ENCODE data around the gene MAPK6.

Gene MAPK6

DNA sequence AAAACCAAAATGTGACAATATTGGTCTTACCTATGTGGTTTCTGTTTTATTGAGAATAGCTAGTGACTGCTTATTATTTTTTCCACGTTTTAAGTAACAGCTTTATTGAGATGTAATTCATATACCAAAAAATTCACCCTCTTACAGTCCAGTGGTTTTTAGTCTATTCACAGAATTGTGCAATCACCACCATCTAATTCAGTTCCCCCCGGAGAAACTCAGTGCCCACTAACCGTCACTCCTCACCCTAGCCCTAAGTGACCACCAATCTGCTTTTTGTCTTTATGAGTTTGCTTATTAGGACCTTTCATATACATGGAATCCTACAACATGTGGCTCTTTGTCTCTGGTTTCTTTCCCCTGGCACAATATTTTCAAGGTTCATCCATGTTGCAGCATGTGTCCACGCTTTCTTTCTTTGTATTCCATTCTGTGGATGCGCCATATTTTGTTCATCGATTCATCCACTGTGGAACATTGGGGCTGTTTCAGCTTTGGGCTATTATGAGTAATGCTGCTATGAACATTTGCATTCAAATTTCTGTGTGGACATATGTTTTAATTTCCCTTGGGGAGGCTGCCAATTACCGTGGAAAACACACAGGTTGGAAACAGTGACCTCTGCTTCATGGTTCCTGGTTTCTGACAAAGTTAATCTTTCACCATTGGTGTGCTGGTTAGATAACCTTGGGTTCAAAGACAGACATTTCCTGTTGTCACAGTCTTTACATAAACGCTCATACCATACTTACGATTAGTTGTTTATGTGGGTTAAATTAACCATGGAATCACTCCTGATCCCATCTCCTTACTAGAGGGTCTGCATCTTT is 96.8 kb downstream of the MAPK6 start:
- TF ChIP-seq REST (IDR thresholded peaks at IDR 0.05; ENCODE audit: insufficient read depth in 1 of 2, low read depth in 2 of 2, low read length in 2 of 2) = no peak
- TF ChIP-seq SIN3A (IDR thresholded peaks at IDR 0.05; ENCODE audit: borderline replicate concordance, insufficient read depth, low read length) = 0 out of 2 replicates have a peak, but pooled peaks have one; percentile 35

Data from PFSK-1 (cell line).